Measurements from ENCODE around the gene MYOM1. TPM values are rescaled to one million over a fixed set of nuclear protein-coding genes. Genes with fewer than 3 reads are reported as not detected.

MYOM1 gene
- 0.04 and 0.08 TPM in 2 replicates for total RNA-seq

GRCh38 chr18:3219631-3220335 is at the start of gene MYOM1:
Gene MYOM1 (minus strand): TSS chr18:3219968. CDS start chr18:3215223, 4,745 bp downstream.

DNA sequence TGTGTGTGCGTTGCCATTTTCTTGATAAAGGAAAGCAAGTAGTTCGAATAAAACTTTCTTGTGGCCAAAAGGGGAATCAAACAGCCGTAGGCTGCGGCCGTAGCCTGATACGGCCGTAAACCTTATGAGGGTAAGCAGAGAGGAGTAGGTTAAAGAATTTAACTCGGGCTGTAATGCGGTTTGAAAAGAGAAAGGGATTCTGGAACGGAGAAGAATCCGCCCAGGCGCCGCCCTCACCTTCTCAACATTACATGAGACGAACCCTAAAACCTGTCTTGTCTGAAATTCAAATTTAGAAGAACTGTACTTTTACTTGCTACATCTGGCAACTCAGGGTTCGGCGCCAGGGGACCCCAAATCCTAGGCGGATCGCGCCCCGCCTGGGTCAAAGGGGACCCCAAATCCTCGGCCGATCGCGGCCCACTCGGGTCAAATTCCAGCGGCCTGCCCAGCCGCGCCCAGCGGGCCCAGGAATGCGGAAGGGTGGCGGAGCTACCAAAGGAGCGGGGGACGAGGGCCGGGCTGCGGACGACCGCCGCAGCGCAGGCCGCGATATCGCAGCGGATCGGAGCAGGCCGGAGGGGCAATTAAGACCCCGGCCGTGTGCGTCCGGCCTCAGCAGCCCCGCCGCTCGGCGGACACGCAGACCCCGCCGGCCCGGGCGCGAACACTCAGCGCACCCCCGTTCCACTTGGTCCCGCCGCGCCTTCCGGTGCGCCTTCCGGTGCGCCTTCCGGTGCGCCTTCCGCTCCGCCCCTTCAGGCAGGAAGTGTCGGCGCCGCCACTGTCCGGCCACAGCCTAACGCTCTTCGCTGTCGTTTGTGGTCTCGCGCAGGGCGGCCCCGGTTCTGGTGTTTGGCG is 41.8 kb upstream of the MYOM1 start, which contains the start of gene MYL12B:
TSS of gene MYL12B (plus strand) at position 761 of the 861 bp plus-strand sequence. CDS start 10,766 bp downstream, outside the sequence.

DNA sequence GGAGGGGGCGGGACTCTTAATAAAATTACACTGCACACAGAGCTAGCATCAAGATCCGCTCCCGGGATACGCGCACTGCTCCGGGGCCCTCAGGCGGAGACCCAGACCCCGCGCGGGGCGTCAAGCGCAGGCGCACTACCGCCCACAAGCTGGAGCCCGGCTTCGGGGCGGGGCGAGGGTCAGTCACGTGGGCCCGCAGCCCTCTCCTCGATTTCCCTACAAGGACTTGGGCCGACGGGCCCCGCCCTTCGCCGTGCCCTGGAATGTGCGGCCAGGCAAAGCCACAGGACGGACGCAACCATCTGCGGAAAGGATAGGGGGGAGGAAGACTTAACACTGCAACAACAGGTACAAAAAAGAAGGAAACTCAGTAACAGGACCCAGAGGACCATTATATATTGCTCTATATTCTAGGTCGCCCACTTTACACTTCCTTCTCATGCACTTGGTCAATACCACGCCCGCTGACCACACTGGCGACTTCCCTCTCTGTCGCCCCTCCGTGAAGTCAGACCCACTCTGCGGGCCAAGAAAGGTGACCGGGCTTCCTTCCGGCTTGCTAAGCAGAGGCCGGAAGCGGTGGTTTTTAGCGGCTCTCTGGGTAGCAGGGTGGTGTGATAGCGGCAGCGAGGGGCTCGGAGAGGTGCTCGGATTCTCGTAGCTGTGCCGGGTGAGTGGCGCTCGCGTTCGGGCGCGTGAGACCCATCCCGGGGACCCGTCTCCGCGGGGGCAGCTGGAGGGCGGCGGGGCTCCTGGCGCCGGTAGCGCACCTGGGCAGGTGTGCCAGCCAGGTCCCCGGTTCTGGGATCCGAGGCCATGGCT is 27.7 kb upstream of the MYOM1 start, which contains the start of gene MYL12A:
TSS of gene MYL12A (plus strand) at position 562 of the 822 bp plus-strand sequence. CDS start 5,447 bp downstream, outside the sequence.

Other genes with a start within 250 kb of the MYOM1 start
- gene LPIN2, start 206.8 kb downstream of the MYOM1 start, total RNA-seq: 2.7 and 4.1 TPM in 2 replicates
- 639 and 729 TPM in 2 replicates for gene MYL12A, start 27.8 kb upstream of the MYOM1 start, total RNA-seq
- 642 and 753 TPM in 2 replicates for gene MYL12B, start 42.2 kb upstream of the MYOM1 start, total RNA-seq
- 83.9 and 160 TPM in 2 replicates for gene TGIF1, start 230.2 kb upstream of the MYOM1 start, total RNA-seq

Measured in hair follicular keratinocyte (primary cell).